GM18867 (cell line): ENCODE results near the gene HDAC3.
"Not testable (repeated sequence)": the region's sequence is repeated elsewhere in the genome, so short reads cannot be mapped to it uniquely, and the experiment has no call there.

Source experiments
- ATAC-seq: cut with Tn5 transposase; IDR thresholded peaks from one replicate; pipeline ENCODE4 v1.9.1; 2021; ENCODE audit warnings: mild to moderate bottlenecking, moderate library complexity; ENCODE audit not compliant: unreplicated experiment

HDAC3 gene

GRCh38 chr5:141636106-141636412, 590 bp downstream of the HDAC3 start:
- no peak for ATAC-seq

- ATAC-seq: no peak
Measured at GRCh38 chr5:141635646-141636045, 1.0 kb downstream of the HDAC3 start.

- ATAC-seq: no peak
Measured at GRCh38 chr5:141634720-141635119, 1.9 kb downstream of the HDAC3 start.

- ATAC-seq: peak; percentile 64
Measured at GRCh38 chr5:141633871-141634561, 2.6 kb downstream of the HDAC3 start.

GRCh38 chr5:141632650-141633049, 4.0 kb downstream of the HDAC3 start:
- ATAC-seq: no peak

- no peak for ATAC-seq
Measured at GRCh38 chr5:141630570-141631140, 6.0 kb downstream of the HDAC3 start.

- ATAC-seq: no peak
Measured at GRCh38 chr5:141628175-141628788, 8.4 kb downstream of the HDAC3 start.

GRCh38 chr5:141623611-141624010, 13.0 kb downstream of the HDAC3 start:
- no peak for ATAC-seq

- ATAC-seq: peak; percentile 56
Measured at GRCh38 chr5:141623186-141623585, 13.5 kb downstream of the HDAC3 start.

- ATAC-seq: peak; percentile 86
Measured at GRCh38 chr5:141618804-141619554, 17.7 kb downstream of the HDAC3 start, which contains the start of gene DIAPH1. DIAPH1 (minus strand) TSS chr5:141619000; CDS start chr5:141618914, 86 bp downstream.

- ATAC-seq: peak; percentile 26
Measured at GRCh38 chr5:141618030-141618803, 18.4 kb downstream of the HDAC3 start.

GRCh38 chr5:141617682-141618029, 19.0 kb downstream of the HDAC3 start:
- no peak for ATAC-seq

- no peak for ATAC-seq
Measured at GRCh38 chr5:141617128-141617527, 19.5 kb downstream of the HDAC3 start.

GRCh38 chr5:141615991-141616720, 20.5 kb downstream of the HDAC3 start:
- ATAC-seq: no peak

- ATAC-seq: no peak
Measured at GRCh38 chr5:141613344-141613743, 23.3 kb downstream of the HDAC3 start.

- ATAC-seq: no peak
Measured at GRCh38 chr5:141611289-141611688, 25.4 kb downstream of the HDAC3 start.

- not testable (repeated sequence) for ATAC-seq
Measured at GRCh38 chr5:141609921-141610320, 26.7 kb downstream of the HDAC3 start.

GRCh38 chr5:141609044-141609443, 27.6 kb downstream of the HDAC3 start:
- no peak for ATAC-seq

- no peak for ATAC-seq
Measured at GRCh38 chr5:141608557-141608956, 28.1 kb downstream of the HDAC3 start.

GRCh38 chr5:141608046-141608445, 28.6 kb downstream of the HDAC3 start:
- no peak for ATAC-seq
